Measurements from ENCODE around the gene SLC16A3.

SLC16A3 gene

DNA sequence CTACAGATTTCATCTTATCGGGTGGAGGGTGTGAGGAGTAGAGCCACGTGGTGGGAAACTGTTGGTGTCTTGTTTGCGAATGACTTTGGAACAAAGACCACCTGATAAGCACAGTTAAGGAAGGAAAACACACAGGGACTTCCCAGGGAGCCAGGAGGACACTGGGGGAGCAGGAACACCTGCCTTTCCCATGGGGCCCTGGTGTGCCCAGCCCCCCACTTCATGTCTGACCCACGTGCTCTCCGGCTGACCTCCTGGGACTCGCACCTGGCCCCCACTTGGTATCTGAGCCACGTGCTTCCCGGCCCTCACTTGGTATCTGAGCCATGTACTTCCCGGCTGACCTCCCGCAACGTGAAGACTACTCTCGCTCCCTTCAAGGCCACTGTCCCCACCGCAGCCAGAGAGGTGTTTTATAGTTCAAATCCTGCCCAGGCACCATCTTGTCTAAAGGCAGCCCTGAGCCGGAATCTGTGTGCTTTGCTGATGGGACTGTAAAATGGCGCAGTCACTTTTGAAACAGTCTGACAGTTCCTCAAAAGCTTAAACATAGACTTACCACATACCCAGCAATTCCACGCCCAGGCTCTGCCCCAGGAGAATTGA is 50.0 kb downstream of the SLC16A3 start:
- Histone ChIP-seq H3K4me3 (ENCODE audit: low read length) (no peak overlapping the region), H3K4me2 (ENCODE audit: low read length) (no peak overlapping the region; the same call in none of the 2 replicates), H3K79me2 (ENCODE audit: low read length) (no peaks in the 10 kb centered on the region), H3K4me1 (ENCODE audit: low read length) (peaks cover 16% of the 10 kb centered on the region), H3K9me3 (ENCODE audit: insufficient read depth, low read length) (no peaks in the 10 kb centered on the region), H4K20me1 (ENCODE audit: insufficient read depth, low read length) (no peaks in the 10 kb centered on the region), H2AFZ (ENCODE audit: low read depth, low read length) (no peak overlapping the region), H3K36me3 (replicated peaks; ENCODE audit: low read depth, low read length) (no peaks in the 10 kb centered on the region), H3K27ac (ENCODE audit: low read length) (no peak overlapping the region), H3K27me3 (ENCODE audit: low read depth, low read length) (peaks cover 13% of the 10 kb centered on the region; the same call in 1 of the 2 replicates), H3K9ac (ENCODE audit: low read length) (no peak overlapping the region)
- TF ChIP-seq CTCF (IDR thresholded peaks at IDR 0.05; ENCODE audit: low read depth, low read length) (no peak), EZH2phosphoT487 (IDR thresholded peaks at IDR 0.05; ENCODE audit: low read depth) (no peak)

DNA sequence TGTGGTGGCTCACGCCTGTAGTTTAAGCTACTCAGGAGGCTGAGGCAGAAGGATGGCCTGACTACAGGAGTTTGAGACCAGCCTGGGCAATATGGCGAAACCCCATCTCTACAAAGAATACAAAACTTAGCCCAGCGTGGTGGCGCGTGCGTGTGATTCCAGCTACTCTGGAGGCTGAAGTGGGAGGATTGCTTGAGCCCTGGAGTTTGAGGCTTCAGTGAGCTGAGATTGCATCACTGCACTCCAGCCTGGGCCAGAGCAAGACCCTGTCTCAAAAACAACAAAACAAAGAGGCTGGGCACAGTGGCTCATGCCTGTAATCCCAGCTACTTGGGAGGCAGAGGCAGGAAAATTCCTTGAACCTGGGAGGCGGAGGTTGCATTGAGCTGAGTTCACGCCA is 51.7 kb downstream of the SLC16A3 start:
- H2AFZ ChIP-seq (ENCODE audit: low read depth, low read length): no peak overlapping the region
- no peaks in the 10 kb centered on the region for H3K9me3 ChIP-seq (ENCODE audit: insufficient read depth, low read length)
- H3K9ac ChIP-seq (ENCODE audit: low read length): no peak overlapping the region
- H3K4me2 ChIP-seq (ENCODE audit: low read length): no peak overlapping the region
- no peaks in the 10 kb centered on the region for H3K36me3 ChIP-seq (replicated peaks; ENCODE audit: low read depth, low read length)
- no peak overlapping the region for H3K27ac ChIP-seq (ENCODE audit: low read length)
- H3K4me3 ChIP-seq (ENCODE audit: low read length): no peak overlapping the region
- no peaks in the 10 kb centered on the region for H4K20me1 ChIP-seq (ENCODE audit: insufficient read depth, low read length)
- peaks cover 12% of the 10 kb centered on the region for H3K4me1 ChIP-seq (ENCODE audit: low read length)
- H3K79me2 ChIP-seq (ENCODE audit: low read length): no peaks in the 10 kb centered on the region
- TF ChIP-seq CTCF (IDR thresholded peaks at IDR 0.05; ENCODE audit: low read depth, low read length) (no peak), EZH2phosphoT487 (IDR thresholded peaks at IDR 0.05; ENCODE audit: low read depth) (no peak)
- 0 out of 2 replicates have a peak, but pooled peaks cover 3% of the 10 kb centered on the region for H3K27me3 ChIP-seq (ENCODE audit: low read depth, low read length)

DNA sequence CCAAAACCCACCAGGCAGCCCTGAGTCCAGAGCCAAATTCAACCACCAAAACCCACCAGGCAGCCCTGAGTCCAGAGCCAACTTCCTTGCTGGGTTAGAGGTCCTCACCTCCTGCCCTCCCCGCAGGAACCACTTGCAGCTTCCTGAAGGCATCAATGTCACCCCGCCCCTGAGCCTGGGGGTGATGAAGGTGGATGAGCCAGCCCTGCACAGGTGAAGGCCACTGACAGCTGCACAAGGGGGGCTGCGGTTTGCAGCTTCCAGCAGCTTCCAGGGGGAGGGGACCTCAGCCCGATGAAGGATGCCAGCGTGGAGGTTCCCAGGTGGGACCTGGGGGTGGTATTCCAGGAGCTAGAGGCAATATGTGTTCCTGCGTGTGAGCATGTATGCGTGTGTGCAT is 52.2 kb downstream of the SLC16A3 start:
- Histone ChIP-seq H3K4me2 (ENCODE audit: low read length) (no peak overlapping the region), H3K9me3 (ENCODE audit: insufficient read depth, low read length) (no peaks in the 10 kb centered on the region), H4K20me1 (ENCODE audit: insufficient read depth, low read length) (no peaks in the 10 kb centered on the region), H3K36me3 (replicated peaks; ENCODE audit: low read depth, low read length) (no peaks in the 10 kb centered on the region), H2AFZ (ENCODE audit: low read depth, low read length) (no peak overlapping the region), H3K4me1 (ENCODE audit: low read length) (peaks cover 12% of the 10 kb centered on the region), H3K79me2 (ENCODE audit: low read length) (no peaks in the 10 kb centered on the region), H3K27ac (ENCODE audit: low read length) (no peak overlapping the region), H3K4me3 (ENCODE audit: low read length) (no peak overlapping the region), H3K9ac (ENCODE audit: low read length) (no peak overlapping the region), H3K27me3 (ENCODE audit: low read depth, low read length) (no peaks in the 10 kb centered on the region)
- TF ChIP-seq EZH2phosphoT487 (IDR thresholded peaks at IDR 0.05; ENCODE audit: low read depth) (no peak), CTCF (IDR thresholded peaks at IDR 0.05; ENCODE audit: low read depth, low read length) (no peak)

DNA sequence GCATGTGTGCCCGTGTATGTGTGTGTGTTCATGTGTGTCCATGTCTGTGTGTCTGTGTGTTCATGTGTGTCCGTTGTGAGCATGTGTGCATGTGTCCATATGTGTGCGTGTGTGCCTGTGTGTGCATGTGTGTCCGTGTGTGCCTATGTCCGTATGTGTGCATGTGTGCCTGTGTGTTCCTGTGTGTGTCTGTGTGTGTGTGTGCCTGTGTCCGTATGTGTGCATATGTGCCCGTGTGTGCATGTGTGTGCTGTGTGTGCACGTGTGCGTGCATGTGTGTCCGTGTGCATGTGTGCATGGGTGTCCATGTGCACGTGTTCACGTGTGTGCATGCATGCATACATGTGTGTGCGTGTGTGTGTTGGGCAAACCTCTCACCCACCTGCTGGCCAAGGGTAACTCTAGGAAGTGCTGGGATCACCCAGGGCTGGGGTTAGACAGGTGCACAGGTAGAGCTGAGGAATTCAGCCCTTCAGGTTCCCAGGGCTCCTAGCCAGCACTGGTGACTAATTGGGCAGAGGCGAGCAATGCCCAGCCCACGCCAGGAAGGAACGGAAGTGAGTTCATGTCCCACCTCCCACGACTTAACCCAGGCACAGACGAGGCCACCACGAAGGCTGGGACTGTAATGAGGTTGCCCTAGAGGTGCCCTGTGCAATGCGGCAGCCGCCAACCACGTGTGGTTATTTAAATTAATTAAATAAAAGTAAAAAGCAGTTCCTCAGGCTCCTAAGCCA is 52.8 kb downstream of the SLC16A3 start:
- Histone ChIP-seq H3K9me3 (ENCODE audit: insufficient read depth, low read length) (no peaks in the 10 kb centered on the region), H3K4me2 (ENCODE audit: low read length) (no peak overlapping the region), H3K4me1 (ENCODE audit: low read length) (peaks cover 12% of the 10 kb centered on the region), H3K79me2 (ENCODE audit: low read length) (no peaks in the 10 kb centered on the region), H3K9ac (ENCODE audit: low read length) (no peak overlapping the region), H3K36me3 (replicated peaks; ENCODE audit: low read depth, low read length) (no peaks in the 10 kb centered on the region), H3K27me3 (ENCODE audit: low read depth, low read length) (no peaks in the 10 kb centered on the region), H3K27ac (ENCODE audit: low read length) (no peak overlapping the region), H3K4me3 (ENCODE audit: low read length) (no peak overlapping the region), H2AFZ (ENCODE audit: low read depth, low read length) (no peak overlapping the region), H4K20me1 (ENCODE audit: insufficient read depth, low read length) (no peaks in the 10 kb centered on the region)
- TF ChIP-seq EZH2phosphoT487 (IDR thresholded peaks at IDR 0.05; ENCODE audit: low read depth) (no peak), CTCF (IDR thresholded peaks at IDR 0.05; ENCODE audit: low read depth, low read length) (no peak)

Measured in OCI-LY3 (cell line).